Mammary epithelial cell (primary cell): ENCODE data around the gene GIMAP1.

Source experiments
- CTCF ChIP-seq, 2 donors: IDR thresholded peaks in 1 of 2; conservative IDR thresholded peaks in 1 of 2; 2 replicates each; pipeline ENCODE4 v1.5.1; 2011 to 2012; ENCODE audit warnings: inconsistent platforms in 2 of 2, low read length in 2 of 2, mild to moderate bottlenecking in 2 of 2, control low read depth in 1 of 2, low read depth in 1 of 2; ENCODE audit not compliant: insufficient read depth in 1 of 2; ENCODE audit errors: extremely low read depth in 1 of 2
- EZH2 ChIP-seq: IDR thresholded peaks from 2 replicates; pipeline ENCODE4 v1.6.1; 2012; ENCODE audit warnings: low read length, inconsistent platforms, borderline replicate concordance

GRCh38 chr7:150721970-150722373 is 5.6 kb downstream of the GIMAP1 start:
- no peak for TF ChIP-seq CTCF (conservative IDR thresholded peaks at IDR 0.05 in 1 of 2, IDR thresholded peaks at IDR 0.05 in 1 of 2; ENCODE audit: extremely low read depth in 1 of 2, insufficient read depth in 1 of 2, low read depth in 1 of 2, low read length in 2 of 2)
- no peak for TF ChIP-seq EZH2
